NCI-H1417 (cell line): ENCODE data around the gene PDE1C.
"Not testable (repeated sequence)": the region's sequence is repeated elsewhere in the genome, so short reads cannot be mapped to it uniquely, and the experiment has no call there.

Experiments used
- DNase-seq, 3 experiments: peaks; one replicate each; lab custom pipeline; 2025; lab: John Stamatoyannopoulos, UW

Gene PDE1C

DNA sequence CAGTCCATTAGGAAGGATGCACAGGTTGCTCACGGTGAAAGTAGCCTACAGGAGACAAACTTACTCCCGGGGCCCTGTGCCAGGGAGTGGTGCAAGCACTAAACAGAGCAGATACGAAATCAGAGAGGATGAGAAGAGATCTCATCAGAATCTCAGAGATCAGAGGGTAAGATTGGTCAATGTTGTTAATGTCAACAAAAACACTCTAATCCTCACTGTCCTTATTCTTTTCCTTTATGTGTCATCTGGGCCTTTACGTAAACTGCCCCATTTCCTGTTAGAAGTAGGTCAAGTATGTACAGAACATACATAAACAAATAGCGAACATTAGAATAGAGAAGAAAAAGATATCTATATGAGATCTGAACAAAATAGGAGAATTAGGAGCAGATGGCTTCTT is 220.1 kb downstream of the PDE1C start:
- no peak for DNase-seq

DNA sequence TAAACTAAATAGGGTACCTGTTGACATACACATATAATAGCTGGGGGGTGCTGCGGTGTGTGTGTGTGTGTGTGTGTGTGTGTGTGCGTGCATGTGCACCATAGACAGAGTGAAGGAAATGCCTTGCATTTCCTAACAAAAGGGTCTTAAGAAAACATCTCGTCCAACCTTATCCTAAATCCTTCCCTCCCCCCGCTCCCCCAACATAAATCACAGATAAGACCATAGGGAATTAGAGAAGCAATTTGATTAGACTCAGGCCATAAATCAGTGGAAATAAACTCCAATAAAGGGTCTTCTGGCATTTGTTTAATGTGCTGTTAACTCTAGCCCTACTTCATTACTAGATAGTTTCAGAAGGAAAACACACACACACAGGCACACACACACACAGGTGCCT is 234.7 kb downstream of the PDE1C start:
- DNase-seq, result no peak

DNA sequence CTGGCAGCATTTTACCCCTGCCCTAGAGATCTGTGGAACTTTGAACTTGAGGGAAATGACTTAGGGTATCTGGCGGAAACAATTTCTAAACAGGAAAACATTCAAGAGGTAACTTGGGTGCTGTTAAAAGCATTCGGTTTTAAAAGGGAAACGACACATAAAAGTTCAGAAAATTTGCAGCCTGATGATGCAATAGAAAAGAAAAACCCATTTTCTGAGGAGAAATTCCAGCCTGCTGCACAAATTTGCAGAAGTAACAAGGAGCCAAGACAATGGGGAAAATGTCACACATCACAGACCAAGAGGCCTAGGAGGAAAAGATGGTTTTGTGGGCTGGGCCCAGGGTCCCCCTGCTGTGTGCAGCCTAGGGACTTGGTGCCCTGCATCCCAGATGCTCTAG is 236.6 kb downstream of the PDE1C start:
- DNase-seq, result not testable (repeated sequence)

DNA sequence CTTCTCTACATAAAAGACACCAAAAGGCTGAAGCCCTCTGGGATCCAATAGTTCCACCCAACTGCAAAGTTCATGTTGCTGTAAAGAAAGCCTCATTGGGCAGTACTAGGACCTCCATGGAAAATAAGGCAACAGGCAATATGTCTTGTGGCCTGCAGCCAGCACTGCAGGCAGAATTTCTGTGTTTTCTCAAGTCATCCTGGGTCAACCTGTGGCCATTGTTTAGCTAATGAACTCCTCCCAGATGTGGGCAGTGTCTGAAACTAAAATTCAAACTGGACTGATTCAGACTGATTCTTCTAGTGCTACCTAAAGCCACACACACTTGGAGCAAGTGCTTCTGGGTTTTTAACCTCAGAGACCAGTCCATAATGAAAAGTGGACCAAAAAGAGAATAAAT is 241.7 kb downstream of the PDE1C start:
- no peak for DNase-seq

DNA sequence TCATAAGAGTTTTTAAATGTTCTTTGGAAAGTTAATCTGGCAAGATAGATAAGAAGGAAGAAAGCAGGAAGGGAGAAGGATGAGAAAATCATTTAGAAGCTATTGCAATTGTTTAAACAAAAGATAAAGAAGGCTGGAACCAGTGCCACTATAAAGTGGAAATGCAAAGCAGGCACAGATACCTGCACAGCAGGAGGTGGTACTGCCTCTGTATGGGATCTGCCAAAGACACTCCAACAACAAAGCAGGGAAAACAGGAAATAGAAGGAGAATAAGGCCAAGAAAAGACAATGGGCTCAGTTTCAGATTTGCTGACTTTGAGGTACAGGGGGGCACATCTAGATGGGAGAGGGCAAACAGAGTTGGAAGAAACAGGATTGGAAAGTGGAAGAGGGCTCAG is 244.6 kb downstream of the PDE1C start:
- DNase-seq, result no peak

DNA sequence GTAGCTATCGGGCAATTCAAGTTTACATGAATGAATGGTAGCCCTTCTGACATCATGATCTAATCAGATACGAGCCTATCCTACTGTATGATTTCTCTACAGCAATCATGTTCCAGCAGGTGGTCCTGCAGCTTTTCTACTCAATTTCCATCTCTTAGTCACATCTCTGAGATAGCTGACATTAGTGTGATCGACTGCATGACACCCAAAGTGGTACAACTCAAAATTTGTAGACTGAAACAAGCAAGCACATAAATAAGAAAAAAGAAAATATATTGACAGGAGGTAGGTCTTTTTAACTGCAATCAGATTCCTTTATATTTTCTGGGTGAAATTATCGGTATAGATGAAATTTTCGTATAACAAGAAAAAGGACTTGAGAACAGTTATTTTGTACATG is 251.2 kb downstream of the PDE1C start:
- no peak for DNase-seq

GRCh38 chr7:31816810-31817209 is 253.4 kb downstream of the PDE1C start:
- DNase-seq, result no peak

DNA sequence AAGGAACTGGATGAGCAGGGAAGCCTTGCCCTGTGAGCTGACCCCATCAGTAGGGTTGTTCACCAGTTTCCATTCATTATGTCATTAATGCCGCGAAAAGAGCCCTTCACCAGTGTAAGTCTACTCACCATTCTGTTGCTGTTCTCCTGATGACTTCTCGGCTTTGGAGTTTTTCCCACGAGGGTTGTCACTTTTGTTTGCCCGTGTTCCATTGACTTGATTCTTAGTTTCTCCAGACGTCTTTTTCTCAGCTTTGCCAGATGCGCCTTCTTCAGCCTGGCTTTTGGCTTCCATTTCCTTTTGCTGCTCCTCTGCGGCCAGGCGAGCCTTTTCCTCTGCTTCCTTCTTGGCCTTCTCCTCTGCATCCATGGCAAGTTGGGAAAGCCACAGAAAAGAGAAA is 254.4 kb downstream of the PDE1C start:
- DNase-seq, result no peak

- DNase-seq, result peak in 1 of 3 experiments; percentile 8
These were observed 256.0 kb downstream of the PDE1C start for GRCh38 chr7:31814187-31814586.

DNA sequence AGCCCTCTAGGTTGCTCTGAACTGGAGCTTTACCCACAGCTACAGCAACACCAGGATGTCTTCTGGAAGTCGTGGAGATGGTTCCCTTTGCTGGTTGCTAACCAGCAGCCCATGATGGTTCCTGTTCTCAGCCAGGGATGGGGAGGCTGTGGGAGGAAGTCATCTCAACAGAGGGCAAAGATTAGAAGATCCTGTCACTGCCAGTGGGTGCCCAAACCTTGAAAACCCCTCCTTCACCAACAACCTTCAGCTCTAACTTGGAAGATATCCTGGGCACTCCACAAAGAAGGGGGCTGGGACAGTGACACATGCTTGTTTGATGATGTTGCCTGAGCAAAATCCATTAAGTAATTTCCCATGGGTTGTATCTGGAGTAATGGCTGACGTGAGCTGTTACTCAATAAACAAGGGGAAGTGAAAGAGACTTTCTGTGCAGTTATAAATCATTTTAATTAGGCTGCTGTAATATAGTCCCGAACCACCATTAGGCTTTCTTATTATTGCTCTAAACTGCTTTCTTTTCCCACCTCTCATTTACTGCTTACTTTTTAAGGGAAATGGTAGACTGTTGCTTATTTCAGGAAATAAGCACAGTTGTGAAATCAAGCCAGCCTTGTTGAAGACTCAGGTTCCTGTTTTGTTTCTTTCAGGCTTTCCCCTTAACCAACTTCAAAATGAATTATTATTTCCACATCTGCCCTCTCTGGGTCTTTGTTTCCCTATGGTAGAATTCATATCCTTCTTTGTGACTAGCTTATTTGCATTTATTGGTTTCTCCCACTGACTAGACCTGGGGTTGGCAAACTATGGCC is 258.4 kb downstream of the PDE1C start:
- peak in 1 of 3 experiments; percentile 20 for DNase-seq

GRCh38 chr7:31805209-31805818 is 264.9 kb downstream of the PDE1C start:
- DNase-seq, result no peak

- DNase-seq, result no peak
These were observed 273.8 kb downstream of the PDE1C start for GRCh38 chr7:31796375-31796774.

- no peak for DNase-seq
These were observed 275.3 kb downstream of the PDE1C start for GRCh38 chr7:31794851-31795344.

- no peak for DNase-seq
These were observed 278.3 kb downstream of the PDE1C start for GRCh38 chr7:31791881-31792280.

- no peak for DNase-seq
These were observed 281.1 kb downstream of the PDE1C start for GRCh38 chr7:31788883-31789680.

DNA sequence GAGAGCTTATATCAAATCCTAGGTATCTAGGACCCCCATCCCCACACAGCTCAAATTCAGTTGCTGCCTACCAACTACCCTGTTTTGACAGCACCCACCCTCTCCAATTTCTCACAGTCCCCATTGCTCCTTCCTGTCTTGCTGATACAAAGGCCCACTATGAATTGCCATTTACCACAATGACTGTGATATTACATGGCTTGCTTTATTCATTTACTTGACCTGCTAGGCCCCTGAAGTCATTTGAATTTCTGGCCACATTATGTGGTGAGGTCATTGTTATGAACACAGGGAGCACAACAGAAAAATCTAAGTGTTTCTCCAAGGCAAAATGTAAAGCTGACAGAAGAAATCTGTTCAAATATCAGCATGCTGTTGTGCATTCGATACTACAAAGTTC is 281.8 kb downstream of the PDE1C start:
- no peak for DNase-seq

GRCh38 chr7:31786326-31786725 is 283.9 kb downstream of the PDE1C start:
- DNase-seq, result no peak

DNA sequence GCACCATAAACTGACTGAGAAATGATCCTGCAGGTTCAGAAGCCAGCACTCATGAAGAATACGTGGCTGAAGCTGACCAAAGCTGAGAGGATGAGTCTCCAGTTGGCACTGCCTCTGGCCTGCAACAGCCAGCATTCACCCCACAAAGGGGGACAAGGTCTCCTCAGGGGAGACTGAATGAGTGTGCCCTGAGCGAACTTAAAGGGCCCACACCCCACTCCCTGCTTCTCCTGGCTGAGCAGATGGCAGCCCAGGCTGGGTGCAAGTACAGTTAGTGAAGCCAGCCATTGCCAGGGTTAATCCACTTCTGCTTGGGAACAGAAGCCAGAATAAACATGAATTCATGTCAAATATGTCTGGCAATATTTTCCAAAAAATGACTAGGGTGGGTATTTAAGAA is 285.1 kb downstream of the PDE1C start:
- no peak for DNase-seq

DNA sequence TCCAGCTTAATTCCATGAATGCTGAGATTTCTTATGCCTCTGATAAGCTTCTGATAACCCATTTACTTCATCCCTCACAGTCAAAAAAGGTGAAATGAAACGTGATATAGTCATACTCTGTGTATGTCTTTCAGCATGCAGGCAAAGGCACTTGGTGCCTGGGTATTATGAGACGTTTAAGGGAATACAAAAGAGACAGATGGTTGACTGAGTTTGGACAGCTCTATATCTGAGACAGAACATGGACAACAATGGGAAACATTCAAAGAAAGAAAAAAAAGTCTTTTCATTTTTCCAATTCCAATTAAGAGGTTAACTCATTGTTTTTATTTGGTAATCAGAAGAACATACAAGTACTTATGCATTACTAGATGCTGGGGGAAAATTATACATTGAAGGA is 287.0 kb downstream of the PDE1C start:
- DNase-seq, result no peak

GRCh38 chr7:31782411-31782991 is 287.7 kb downstream of the PDE1C start:
- peak; percentile 21 to 69 (median 59) for DNase-seq

- DNase-seq, result no peak
These were observed 291.9 kb downstream of the PDE1C start for GRCh38 chr7:31778296-31778695.

- no peak for DNase-seq
These were observed 293.6 kb downstream of the PDE1C start for GRCh38 chr7:31776616-31777015.
